Epithelial cell of esophagus (primary cell): Measurements from ENCODE around the gene IFITM5.
"Not testable (repeated sequence)": the region's sequence is repeated elsewhere in the genome, so short reads cannot be mapped to it uniquely, and the experiment has no call there.

Experiments used
- DNase-seq: peaks from one replicate; pipeline ENCODE4 v3.0.0; 2010; ENCODE audit warnings: low read depth
- H3K4me3 ChIP-seq: 2 replicates; pipeline ENCODE4 v1.5.1; 2011; ENCODE audit warnings: mild to moderate bottlenecking, low read length, control low read depth
- TF ChIP-seq, protein P1 (sequence below): IDR thresholded peaks from 2 replicates; pipeline ENCODE4 v1.5.1; 2011; ENCODE audit warnings: low read depth, mild to moderate bottlenecking, low read length, control low read depth, inconsistent platforms; ENCODE audit not compliant: insufficient read depth; ENCODE audit errors: missing control alignments

The IFITM5 gene

DNA sequence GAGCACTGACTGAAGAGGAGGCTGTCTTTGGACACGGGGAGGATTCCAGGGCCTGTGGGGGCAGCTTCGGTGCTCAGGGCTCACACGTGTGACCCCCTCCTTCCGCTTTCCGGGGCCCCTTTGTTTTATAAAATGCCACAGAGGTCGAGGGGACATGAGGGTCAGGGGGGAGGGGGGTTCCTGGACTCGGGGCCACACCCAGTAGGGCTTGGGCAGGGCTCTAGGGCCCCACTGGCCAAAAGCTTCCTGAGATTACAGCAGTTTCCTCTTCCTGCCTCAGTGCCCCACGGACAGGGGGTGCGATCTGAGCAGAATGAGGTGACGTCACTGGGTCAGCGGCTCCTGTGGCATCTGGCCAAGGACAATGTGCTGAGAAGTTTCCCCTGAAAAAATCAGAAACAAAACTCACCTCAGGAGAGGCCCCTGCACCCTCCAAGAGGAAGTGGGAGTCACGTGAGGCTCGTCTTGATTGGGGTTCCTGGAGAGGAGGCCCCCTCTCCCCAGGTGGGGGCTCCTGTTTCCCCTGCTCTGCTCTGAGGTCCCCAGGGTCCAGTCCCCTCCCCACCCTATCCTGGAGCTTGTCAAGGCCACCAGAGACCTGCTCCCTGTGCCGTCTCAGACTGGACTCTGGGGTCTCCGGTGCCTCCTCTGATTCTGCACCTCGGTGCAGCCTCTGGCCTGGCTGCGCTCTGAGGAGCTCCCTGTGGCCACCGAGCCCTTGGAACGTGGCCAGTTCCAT is 27.7 kb upstream of the IFITM5 start:
- H3K4me3 ChIP-seq, result no peak overlapping the region
- DNase-seq, result no peak
- TF ChIP-seq, protein P1, sequence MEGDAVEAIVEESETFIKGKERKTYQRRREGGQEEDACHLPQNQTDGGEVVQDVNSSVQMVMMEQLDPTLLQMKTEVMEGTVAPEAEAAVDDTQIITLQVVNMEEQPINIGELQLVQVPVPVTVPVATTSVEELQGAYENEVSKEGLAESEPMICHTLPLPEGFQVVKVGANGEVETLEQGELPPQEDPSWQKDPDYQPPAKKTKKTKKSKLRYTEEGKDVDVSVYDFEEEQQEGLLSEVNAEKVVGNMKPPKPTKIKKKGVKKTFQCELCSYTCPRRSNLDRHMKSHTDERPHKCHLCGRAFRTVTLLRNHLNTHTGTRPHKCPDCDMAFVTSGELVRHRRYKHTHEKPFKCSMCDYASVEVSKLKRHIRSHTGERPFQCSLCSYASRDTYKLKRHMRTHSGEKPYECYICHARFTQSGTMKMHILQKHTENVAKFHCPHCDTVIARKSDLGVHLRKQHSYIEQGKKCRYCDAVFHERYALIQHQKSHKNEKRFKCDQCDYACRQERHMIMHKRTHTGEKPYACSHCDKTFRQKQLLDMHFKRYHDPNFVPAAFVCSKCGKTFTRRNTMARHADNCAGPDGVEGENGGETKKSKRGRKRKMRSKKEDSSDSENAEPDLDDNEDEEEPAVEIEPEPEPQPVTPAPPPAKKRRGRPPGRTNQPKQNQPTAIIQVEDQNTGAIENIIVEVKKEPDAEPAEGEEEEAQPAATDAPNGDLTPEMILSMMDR, result no peak

DNA sequence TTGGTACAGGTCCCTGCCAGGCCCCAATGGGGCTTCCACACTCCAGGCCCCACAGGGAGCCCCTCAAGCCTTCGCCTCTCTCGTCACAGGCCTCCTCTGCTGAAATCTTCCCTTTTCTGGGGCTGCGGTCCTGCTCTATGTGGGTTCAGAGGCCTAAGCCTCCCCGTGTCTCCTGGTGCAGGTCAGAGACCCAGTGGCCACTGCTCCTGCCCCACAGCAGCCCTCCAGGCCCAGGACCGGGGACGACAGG is 27.2 kb upstream of the IFITM5 start:
- TF ChIP-seq, protein P1, result no peak
- DNase-seq, result no peak
- H3K4me3 ChIP-seq, result no peak overlapping the region

DNA sequence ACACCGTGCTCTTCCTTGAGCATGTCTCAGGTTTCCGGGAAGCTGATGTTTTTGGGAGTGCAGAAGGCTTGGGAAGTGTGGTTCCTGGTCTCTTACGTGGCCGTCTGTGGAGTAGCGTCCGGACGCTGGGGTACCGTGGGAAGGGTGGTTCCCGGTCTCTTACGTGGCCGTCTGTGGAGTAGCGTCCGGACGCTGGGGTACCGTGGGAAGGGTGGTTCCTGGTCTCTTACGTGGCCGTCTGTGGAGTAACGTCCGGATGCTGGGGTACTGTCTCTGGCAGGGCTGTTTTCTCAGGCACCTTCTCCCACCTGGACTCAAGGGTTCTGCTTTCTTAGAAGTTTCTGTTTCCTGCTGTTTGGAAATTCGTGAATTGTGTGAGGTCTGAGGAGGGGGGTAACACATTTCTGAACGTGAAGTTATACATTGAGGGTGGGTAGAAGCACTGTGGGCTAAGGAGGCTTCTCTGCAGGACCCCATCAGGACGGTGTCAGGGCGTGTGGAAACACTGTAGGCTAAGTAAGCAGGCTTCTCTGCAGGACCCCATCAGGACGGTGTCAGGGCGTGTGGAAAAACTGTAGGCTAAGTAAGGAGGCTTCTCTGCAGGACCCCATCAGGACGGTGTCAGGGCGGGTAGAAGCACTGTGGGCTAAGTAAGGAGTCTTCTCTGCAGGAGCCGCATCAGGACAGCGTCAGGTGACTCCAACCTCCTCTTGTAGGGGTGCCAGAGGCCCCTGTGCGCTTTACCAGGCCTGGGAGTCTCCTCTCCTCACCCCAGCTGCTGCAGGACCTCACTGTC is 26.7 kb upstream of the IFITM5 start:
- no peak for DNase-seq
- TF ChIP-seq, protein P1, result no peak
- no peak overlapping the region for H3K4me3 ChIP-seq

DNA sequence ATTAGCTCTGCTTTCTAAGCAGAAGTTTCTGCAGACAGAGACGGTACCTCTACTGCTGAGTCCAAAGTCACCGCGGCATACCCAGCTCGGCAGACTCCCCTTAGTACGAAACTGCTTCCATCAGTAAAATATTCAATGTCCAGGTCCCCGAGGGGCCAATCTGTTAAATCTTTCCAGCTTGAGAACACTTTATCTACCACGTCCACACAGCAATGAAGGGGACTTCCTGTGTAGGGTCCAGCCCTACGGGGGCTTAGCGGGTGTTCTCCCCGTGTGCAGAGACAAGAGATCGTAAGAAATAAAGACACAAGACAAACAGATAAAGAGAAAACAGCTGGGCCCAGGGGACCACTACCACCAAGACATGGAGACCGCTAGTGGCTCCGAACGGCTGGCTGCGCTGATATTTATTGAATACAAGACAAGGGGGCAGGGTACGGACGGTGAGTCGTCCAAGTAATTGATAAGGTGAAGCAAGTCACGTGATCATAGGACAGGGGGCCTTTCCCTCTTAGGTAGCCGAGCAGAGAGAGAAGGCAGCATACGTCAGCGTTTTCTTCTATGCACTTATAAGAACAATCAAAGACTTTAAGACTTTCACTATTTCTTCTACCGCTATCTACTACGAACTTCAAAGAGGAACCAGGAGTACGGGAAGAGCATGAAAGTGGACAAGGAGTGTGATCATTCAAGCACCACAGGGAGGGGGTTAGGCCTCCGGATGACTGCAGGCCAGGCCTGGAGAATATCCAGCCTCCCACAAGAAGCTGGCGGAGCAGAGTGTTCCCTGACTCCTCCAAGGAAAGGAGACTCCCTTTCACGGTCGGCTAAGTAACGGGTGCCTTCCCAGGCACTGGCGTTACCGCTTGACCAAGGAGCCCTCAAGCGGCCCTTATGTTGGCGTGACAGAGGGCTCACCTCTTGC is 25.5 kb upstream of the IFITM5 start:
- not testable (repeated sequence) for H3K4me3 ChIP-seq, DNase-seq

DNA sequence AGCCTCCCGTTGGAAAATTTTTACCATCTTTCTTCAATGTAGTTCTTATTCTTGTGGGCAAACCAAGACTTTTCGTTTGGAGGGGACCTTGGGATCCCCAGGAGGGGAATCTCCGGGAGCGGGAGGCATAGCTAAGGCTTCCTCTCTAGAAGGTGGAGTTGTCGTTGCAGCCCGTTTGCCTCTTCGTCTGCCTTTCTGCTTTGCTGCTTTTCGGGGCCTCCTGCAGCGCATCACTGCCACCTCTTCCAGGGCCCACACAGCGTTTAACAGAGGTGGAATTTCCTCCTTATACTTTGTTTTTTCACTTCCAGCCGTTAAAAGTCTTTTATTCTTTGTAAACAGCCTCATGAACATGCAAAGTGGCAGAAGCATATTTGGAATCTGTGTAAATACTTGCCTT is 24.8 kb upstream of the IFITM5 start:
- no peak for DNase-seq
- TF ChIP-seq, protein P1, result no peak
- H3K4me3 ChIP-seq, result no peak overlapping the region

DNA sequence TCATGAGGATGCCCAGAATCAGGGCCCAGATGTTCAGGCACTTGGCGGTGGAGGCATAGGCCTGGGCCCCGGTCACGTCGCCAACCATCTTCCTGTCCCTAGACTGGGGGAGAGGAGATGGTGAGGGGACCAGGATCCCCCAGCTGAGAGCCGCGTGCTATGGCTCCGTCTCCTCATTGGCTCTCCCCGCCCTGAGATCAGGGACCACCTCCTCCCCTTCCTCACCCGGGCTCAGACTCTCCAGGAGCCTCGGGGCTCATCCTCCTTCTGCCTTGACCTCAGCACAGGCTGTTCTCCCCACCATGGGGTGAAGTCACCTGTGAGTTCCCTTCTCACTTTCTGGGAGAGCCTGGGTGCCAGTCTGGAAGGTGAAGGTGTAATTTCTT is 20.6 kb upstream of the IFITM5 start:
- peak overlapping the region; percentile 73 for H3K4me3 ChIP-seq
- not testable (repeated sequence) for DNase-seq

DNA sequence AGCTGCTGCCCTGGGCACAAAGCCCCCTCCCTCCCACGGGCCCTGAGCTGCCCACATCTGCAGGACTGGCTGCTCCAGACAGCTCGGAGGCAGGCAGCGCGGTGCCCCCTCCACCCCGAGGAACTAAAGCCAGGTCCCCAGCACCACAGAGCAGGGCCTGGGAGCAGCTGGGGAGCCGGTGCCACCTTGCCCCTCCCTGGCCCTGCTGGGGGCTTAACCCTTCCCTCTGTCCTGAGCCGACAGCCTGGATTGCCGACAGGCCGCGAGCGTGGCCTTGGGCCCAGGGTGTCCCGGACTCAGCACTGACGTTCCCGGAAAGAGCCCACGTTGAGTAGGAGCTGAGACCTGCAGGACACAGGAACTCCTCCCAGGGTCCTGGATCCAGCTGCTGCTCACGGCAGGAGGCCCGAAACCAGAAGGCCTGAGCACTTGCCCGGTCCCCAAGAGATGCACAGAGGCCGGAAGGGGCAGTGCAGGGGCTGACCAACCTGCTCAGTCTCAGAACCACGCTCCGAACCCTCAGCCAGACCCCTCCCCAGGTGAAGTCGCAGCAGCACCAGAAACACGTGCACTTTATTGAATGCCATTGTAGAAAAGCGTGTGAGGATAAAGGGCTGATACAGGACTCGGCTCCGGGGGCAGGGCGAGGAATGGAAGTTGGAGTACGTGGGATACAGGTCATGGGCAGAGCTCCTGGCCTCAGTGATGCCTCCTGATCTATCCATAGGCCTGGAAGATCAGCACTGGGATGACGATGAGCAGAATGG is 20.0 kb upstream of the IFITM5 start:
- DNase-seq, result not testable (repeated sequence)
- H3K4me3 ChIP-seq, result peak overlapping the region; percentile 73

DNA sequence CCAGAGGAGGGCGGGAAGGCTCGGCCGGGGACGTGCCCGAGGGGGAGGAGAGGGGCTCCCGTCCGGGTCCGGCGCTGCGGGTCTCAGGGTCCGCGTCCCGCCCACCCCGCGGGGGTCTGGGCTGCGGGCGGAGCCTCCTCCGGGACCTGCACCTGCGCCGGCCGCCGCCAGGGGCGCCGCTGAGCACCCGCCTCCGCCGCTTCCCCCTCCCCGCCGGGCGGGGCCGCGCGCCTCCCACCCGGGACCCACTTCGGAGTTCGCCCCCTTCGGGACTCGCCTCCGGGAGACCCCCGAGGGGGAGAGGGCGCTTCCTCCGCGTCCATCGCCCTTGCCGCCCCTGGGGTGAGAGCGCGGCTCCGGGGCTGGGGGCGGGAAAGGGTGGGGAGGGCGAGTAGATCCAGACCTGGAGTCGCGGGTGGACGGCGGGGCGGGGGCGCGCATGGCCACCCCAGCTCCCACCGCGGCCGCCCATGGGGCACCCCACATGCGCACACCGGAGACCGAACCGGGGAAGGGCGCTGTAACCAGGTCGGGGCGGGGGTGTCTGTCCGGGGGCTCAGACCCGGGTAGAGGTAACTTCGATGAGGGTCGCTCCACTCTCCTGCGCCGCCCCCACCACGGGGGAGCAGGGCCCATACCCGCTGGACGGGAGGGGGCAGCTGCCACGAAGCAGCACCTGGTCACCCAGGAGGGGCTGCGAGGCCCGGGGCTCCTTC is 19.2 kb upstream of the IFITM5 start:
- DNase-seq, result not testable (repeated sequence)
- H3K4me3 ChIP-seq, result peak overlapping the region; percentile 34

DNA sequence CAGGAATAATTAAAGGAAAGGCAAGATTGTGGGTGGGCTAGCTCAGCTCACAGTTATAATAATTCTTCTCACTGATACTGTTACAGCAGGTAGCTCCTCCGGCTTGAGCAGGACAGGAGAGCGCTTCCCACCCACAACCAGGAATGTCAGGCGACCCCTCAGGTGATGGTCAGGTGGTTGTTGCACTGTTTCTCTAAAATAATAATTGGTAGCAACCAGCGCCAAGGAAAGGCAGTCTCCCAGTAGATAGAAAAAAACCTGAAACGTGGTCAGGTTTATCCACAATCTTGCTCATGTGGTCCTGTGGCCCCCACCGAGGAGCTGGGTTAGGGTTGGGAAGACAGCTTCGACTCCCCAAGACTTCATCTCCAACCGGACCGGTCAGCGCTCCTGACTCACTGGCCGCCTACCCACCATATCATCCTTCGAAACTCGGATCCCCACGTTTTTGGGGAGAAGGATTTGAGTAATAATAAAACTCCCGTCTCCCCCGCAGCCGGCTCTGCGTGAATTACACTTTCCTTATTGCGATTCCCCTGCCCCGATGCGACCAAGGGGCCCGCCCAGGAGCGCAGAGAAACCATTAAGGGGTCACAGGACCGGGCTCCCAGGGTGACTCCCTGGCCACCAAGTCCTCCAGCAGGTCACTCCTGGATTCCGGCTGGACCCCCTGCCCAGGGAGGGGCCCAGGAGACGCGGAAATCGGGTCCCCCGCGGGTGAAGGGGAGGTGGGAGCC is 18.5 kb upstream of the IFITM5 start:
- DNase-seq, H3K4me3 ChIP-seq: not testable (repeated sequence)
